K562 (cell line): ENCODE measurements around the gene PPDPF. TPM values are rescaled to one million over a fixed set of nuclear protein-coding genes. Genes with fewer than 3 reads are reported as not detected.

Experiments used
- ATAC-seq: fragments of 200-7000 bp; cut with Tn5 transposase; 3 replicates; pipeline ENCODE4 v1.9.1; 2020; ENCODE audit warnings: moderate library complexity
- BruUV-seq: library from RNA; stranded (reverse); fragments of 400-500 nt; replicated peaks from 2 replicates; lab custom pipeline; 2021; lab: Mats Ljungman, UMichigan
- CTCF ChIA-PET: fragments of 300-600 bp; formaldehyde crosslinking; extraction: SDS; loops from one replicate; lab custom pipeline; 2021; ENCODE audit warnings: low intra/inter-chr PET ratio; lab: Yijun Ruan, JAX
- POLR2A ChIA-PET: fragments of 300-600, 350-650 bp; sonication (Branson Sonifier 250); formaldehyde crosslinking; extraction: SDS; loops from one replicate; lab custom pipeline; 2021; ENCODE audit warnings: antibody characterized with exemption, inconsistent platforms; lab: Yijun Ruan, JAX
- DNase-seq, 4 experiments: peaks; one replicate each; pipeline versions ENCODE4 v3.0.0 to v3.0.0-alpha.2; 2011 to 2018; ENCODE audit warnings: low spot score in 3 of 4, mixed read lengths in 3 of 4; ENCODE audit errors: extremely low read depth in 1 of 4
- FAIRE-seq: peaks from 2 replicates; lab custom pipeline; 2011; peaks lifted over from hg19 to GRCh38; lab: Jason Lieb, UNC
- H2AFZ ChIP-seq: 2 replicates; pipeline ENCODE4 v1.6.0; 2011; ENCODE audit warnings: low read depth, low read length, control low read depth, inconsistent platforms
- H3K27ac ChIP-seq: fragments of 200-600 bp; 3 replicates; pipeline ENCODE4 v1.8.0; 2011; ENCODE audit warnings: low read depth, mild to moderate bottlenecking, control low read depth, inconsistent platforms, low read length, moderate library complexity, mixed read lengths; ENCODE audit errors: extremely low read depth
- H3K27me3 ChIP-seq, 2 experiments: fragments of 300-600 bp in 1 of 2; 2 replicates in 1 of 2; 3 replicates in 1 of 2; pipeline versions ENCODE4 v1.6.0 to v1.8.0; 2011; ENCODE audit warnings: inconsistent platforms in 2 of 2, low read length in 2 of 2, mild to moderate bottlenecking in 1 of 2, mixed read lengths in 1 of 2, moderate library complexity in 1 of 2; ENCODE audit not compliant: control insufficient read depth in 2 of 2, insufficient read depth in 2 of 2
- H3K36me3 ChIP-seq: fragments of 300-600 bp; 3 replicates; pipeline ENCODE4 v1.8.0; 2011; ENCODE audit warnings: mild to moderate bottlenecking, low read length, inconsistent platforms; ENCODE audit not compliant: control insufficient read depth, insufficient read depth
- H3K4me1 ChIP-seq, 2 experiments: fragments of 200-600 bp in 1 of 2; replicated peaks in 1 of 2; 2 replicates in 1 of 2; 3 replicates in 1 of 2; pipeline versions ENCODE4 v1.5.1 to v1.8.0; 2011; ENCODE audit warnings: inconsistent platforms in 2 of 2, low read length in 2 of 2, mild to moderate bottlenecking in 1 of 2, mixed read lengths in 1 of 2, moderate library complexity in 1 of 2; ENCODE audit not compliant: control insufficient read depth in 2 of 2, insufficient read depth in 2 of 2
- H3K4me2 ChIP-seq: 2 replicates; pipeline ENCODE4 v1.6.1; 2011; ENCODE audit warnings: low read length, control low read depth, inconsistent platforms, mixed read lengths; ENCODE audit not compliant: insufficient read depth
- H3K4me3 ChIP-seq: fragments of 200-600 bp; sonication (generic), shearing (Covaris generic); 2 replicates; pipeline ENCODE4 v1.5.1; 2016; ENCODE audit warnings: control low read depth, inconsistent platforms
- H3K79me2 ChIP-seq: fragments of 200-600 bp; 3 replicates; pipeline ENCODE4 v1.8.0; 2011; ENCODE audit warnings: low read length, inconsistent platforms; ENCODE audit not compliant: control insufficient read depth, insufficient read depth
- H3K9ac ChIP-seq, 2 experiments: 2 replicates each; pipeline versions ENCODE4 v1.6.0 to v1.6.1; 2011; ENCODE audit warnings: low read depth in 2 of 2, low read length in 2 of 2, control low read depth in 1 of 2, inconsistent platforms in 1 of 2, mild to moderate bottlenecking in 1 of 2, mixed read lengths in 1 of 2; ENCODE audit not compliant: insufficient read depth in 1 of 2
- H3K9me1 ChIP-seq: one replicate; pipeline ENCODE4 v1.6.0; 2011; ENCODE audit warnings: inconsistent platforms, mild to moderate bottlenecking, low read length, moderate library complexity; ENCODE audit not compliant: control insufficient read depth, insufficient read depth
- H3K9me3 ChIP-seq: replicated peaks from 2 replicates; pipeline ENCODE4 v1.5.1; 2011; ENCODE audit warnings: low read depth, low read length, inconsistent platforms; ENCODE audit not compliant: control insufficient read depth, insufficient read depth
- H4K20me1 ChIP-seq: replicated peaks from 2 replicates; pipeline ENCODE4 v1.6.1; 2011; ENCODE audit warnings: low read length, inconsistent platforms, mixed read lengths; ENCODE audit not compliant: control insufficient read depth, insufficient read depth
- BMI1 ChIP-seq: fragments of 150-350 bp; IDR thresholded peaks from 2 replicates; pipeline ENCODE4 v1.6.1; 2014; ENCODE audit warnings: low read length
- EWSR1 ChIP-seq: fragments of 450-650 bp; IDR thresholded peaks from 2 replicates; pipeline ENCODE4 v1.6.1; 2018; ENCODE audit warnings: borderline replicate concordance, mild to moderate bottlenecking, low read depth, moderate library complexity; ENCODE audit not compliant: partially characterized antibody
- GATAD2A ChIP-seq: fragments of 450-650 bp; IDR thresholded peaks from 2 replicates; pipeline ENCODE4 v1.6.1; 2017
- HNRNPL ChIP-seq: fragments of 200-400 bp; formaldehyde crosslinking; IDR thresholded peaks from 2 replicates; pipeline ENCODE4 v1.6.1; 2017; ENCODE audit warnings: low read depth, mild to moderate bottlenecking, low read length
- MTF1 ChIP-seq: fragments of 250-450 bp; sonication (Bioruptor Pico); IDR thresholded peaks from 2 replicates; pipeline ENCODE4 v1.9.0; 2021; ENCODE audit warnings: moderate library complexity, mild to moderate bottlenecking, inconsistent platforms, borderline replicate concordance
- NR2C2 ChIP-seq, 2 experiments: fragments of 200-800 bp in 1 of 2; sonication (Bioruptor generic) in 1 of 2; sonication (generic) in 1 of 2; formaldehyde crosslinking in 1 of 2; IDR thresholded peaks; 2 replicates each; pipeline versions ENCODE4 v1.6.1 to v1.8.0; 2016 to 2022; ENCODE audit warnings: mild to moderate bottlenecking in 1 of 2, missing compliant biosample characterization in 1 of 2, missing genetic modification characterization in 1 of 2, missing genetic modification reagents in 1 of 2
- PCBP1 ChIP-seq: fragments of 200-400 bp; formaldehyde crosslinking; IDR thresholded peaks from 2 replicates; pipeline ENCODE4 v1.6.1; 2018; ENCODE audit warnings: mild to moderate bottlenecking, low read depth, low read length; ENCODE audit not compliant: poor library complexity, severe bottlenecking
- SIN3B ChIP-seq: fragments of 450-650 bp; IDR thresholded peaks from 2 replicates; pipeline ENCODE4 v1.6.1; 2017; ENCODE audit warnings: low read depth, mild to moderate bottlenecking, moderate library complexity
- SNIP1 ChIP-seq: fragments of 450-650 bp; IDR thresholded peaks from 2 replicates; pipeline ENCODE4 v1.7.1; 2017; ENCODE audit warnings: low read depth, mild to moderate bottlenecking
- TCF3 ChIP-seq: sonication (generic); formaldehyde crosslinking; IDR thresholded peaks from 2 replicates; pipeline ENCODE4 v1.4.0; 2020; ENCODE audit warnings: mild to moderate bottlenecking, missing genetic modification reagents
- ZBTB40 ChIP-seq, 2 experiments: fragments of 450-650 bp in 1 of 2; sonication (generic) in 1 of 2; formaldehyde crosslinking in 1 of 2; IDR thresholded peaks; 2 replicates each; pipeline versions ENCODE4 v1.7.1 to v1.9.0; 2016 to 2022; ENCODE audit warnings: inconsistent platforms in 1 of 2, mild to moderate bottlenecking in 1 of 2, missing genetic modification reagents in 1 of 2
- ZNF175 ChIP-seq: fragments of 200-800 bp; sonication (Bioruptor generic); IDR thresholded peaks from 2 replicates; pipeline ENCODE4 v1.6.1; 2016; ENCODE audit warnings: low read depth, mild to moderate bottlenecking, missing genetic modification characterization, missing compliant biosample characterization
- ZNF311 ChIP-seq: fragments of 250-450 bp; sonication (Bioruptor Pico); IDR thresholded peaks from 2 replicates; pipeline ENCODE4 v1.4.0; 2020; ENCODE audit warnings: mild to moderate bottlenecking, moderate library complexity
- WGBS: fragments of 100-300 bp; shearing (Covaris generic); methylation state at CpG from one replicate; pipeline ENCODE4 v1.1.6; 2016; ENCODE audit warnings: low coverage, mixed read lengths; ENCODE audit not compliant: insufficient coverage; ENCODE audit errors: missing lambda C conversion rate; 5-methylcytosine and 5-hydroxymethylcytosine counted together
- in situ Hi-C: fragments of 300-500 bp; cut with MboI; formaldehyde crosslinking; loops from 4 replicates; pipeline ENCODE4 v1.15.0; 2018; ENCODE audit warnings: inconsistent platforms, mixed read lengths
- intact Hi-C: fragments of 100-400 bp; cut with micrococcal nuclease; formaldehyde crosslinking; loops from 2 replicates; pipeline ENCODE4 v1.14.2; 2022
- polyA plus RNA-seq, 8 experiments: library from polyadenylated mRNA; depleted of rRNA in 4 of 8; stranded (reverse) in 5 of 8; unstranded in 3 of 8; fragments of >200 nt; fragmentation: Nextera tagmentation in 2 of 8; fragmentation: Illumina TruSeq in 1 of 8; extraction: Ambion mirVana in 2 of 8; extraction: Trizol in 1 of 8; gene quantifications; 2 replicates each; pipeline versions ENCODE4 v1.2.1 to v1.2.3, GENCODE V29; 2011 to 2014; ENCODE audit warnings: inconsistent platforms in 1 of 8, missing spikeins in 1 of 8
- total RNA-seq, 7 experiments: library from RNA; depleted of rRNA in 6 of 7; stranded (reverse); fragments of >200 nt in 6 of 7; fragmentation: Illumina TruSeq in 2 of 7; extraction: Trizol in 2 of 7; gene quantifications; 2 replicates each; pipeline versions ENCODE4 v1.2.1 to v1.2.3, GENCODE V29; 2011 to 2021; ENCODE audit warnings: low replicate concordance in 1 of 7

Gene PPDPF
- total and polyA plus RNA-seq, 9 of the 15 experiments (the other 6 are each of a cell fraction or from before 2014, with no cell fraction given): 0.77 to 233 (median 10.5) TPM

DNA sequence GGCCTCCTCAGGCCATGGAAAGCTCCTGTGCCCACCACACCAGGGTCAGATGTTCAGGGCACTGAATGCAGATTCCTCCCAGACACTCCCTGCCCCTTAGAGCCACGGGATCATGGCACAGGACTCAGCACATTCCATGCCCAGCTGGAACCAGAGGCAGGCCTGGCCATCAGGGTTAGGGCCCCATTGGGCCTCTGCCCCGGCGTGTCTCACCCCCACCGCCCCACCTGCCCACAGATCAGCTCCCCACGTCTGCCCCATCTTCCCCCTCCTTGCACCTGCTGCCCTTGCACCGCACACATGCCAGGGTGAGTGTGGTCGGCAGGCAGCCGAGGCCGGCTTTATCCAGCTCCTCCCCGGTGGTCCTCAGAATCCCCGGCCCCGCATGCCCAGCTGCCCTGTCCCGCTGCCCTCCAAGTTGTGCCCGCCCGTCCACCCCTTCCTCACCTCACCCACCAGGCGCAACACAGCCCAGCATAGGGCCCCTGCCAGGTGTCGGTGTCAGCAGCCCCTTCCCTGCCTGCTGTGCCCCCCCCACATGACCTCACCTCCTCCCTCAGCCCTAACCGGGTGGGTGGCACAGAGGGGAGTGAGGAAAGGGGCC, 29.2 kb downstream of the PPDPF start:
- Histone ChIP-seq H3K9me3 (no peaks in the 10 kb centered on the region), H3K27me3 (peaks cover 0 to 29% of the 10 kb centered on the region in 2 experiments; a peak in 3 of 5 replicates), H3K9me1 (no peaks in the 10 kb centered on the region), H4K20me1 (no peaks in the 10 kb centered on the region), H3K4me1 (peaks cover 15 to 68% of the 10 kb centered on the region in 2 experiments), H3K4me2 (no peak overlapping the region), H3K27ac (no peak overlapping the region), H2AFZ (no peak overlapping the region), H3K36me3 (no peaks in the 10 kb centered on the region), H3K9ac (peak overlapping the region in 1 of 2 experiments; percentile 52; a peak in 1 of 4 replicates), H3K79me2 (no peaks in the 10 kb centered on the region), H3K4me3 (no peak overlapping the region)
- ATAC-seq (no peak), DNase-seq (no peak), FAIRE-seq (no peak)
- WGBS: 77% methylated on average over 12 of the region's 18 CpGs
- intact Hi-C loops: loop anchor here (10.0 kb wide), 1 partner anchor 315 kb away; the partner anchor contains the start of genes ABHD16B and TPD52L2
- CTCF ChIA-PET: no interaction called here
- in situ Hi-C loops: no loop called here
- TF ChIP-seq EWSR1 (no peak), MTF1 (CRISPR knock-in tag) (no peak), GATAD2A (no peak), SNIP1 (no peak), BMI1 (no peak), TCF3 (CRISPR knock-in tag) (no peak), HNRNPL (peak; percentile 71; the same call in 1 of the 2 replicates), NR2C2 (CRISPR knock-in tag; IDR thresholded peaks at IDR 0.05) (no peak), NR2C2 (tag; IDR thresholded peaks at IDR 0.05) (no peak), ZNF311 (CRISPR knock-in tag) (no peak), ZBTB40 (IDR thresholded peaks at IDR 0.05) (no peak), ZBTB40 (CRISPR knock-in tag; IDR thresholded peaks at IDR 0.05) (no peak), PCBP1 (peak; percentile 37), SIN3B (no peak), ZNF175 (CRISPR knock-in tag) (no peak)
- POLR2A ChIA-PET: interaction anchor here (0.6 kb wide), 1 partner anchor 12 kb away, joined by 3 read pairs; no protein-coding TSS in a partner anchor
- BruUV-seq: no TSS peak
